ENCODE measurements around the gene NFIA.

DNA sequence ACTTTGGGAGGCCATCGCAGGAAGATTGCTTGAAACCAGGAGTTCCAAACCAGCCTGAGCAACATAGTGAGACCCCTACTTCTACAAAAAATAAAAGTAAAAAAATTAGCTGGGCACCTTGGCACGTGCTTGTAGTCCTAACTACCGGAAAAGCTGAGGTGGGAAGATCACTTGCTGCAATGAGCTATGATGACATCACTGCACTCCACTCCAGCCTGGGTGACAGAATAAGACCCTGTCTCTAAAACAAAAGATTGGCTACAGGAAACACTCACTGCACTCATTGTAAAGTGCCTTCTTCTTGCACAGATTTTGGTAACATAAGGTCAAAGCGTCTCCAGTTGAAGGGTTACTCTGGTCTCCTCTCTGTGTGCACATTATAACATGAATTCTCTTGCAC is 336.8 kb downstream of the NFIA start:
- TF ChIP-seq, protein P1, sequence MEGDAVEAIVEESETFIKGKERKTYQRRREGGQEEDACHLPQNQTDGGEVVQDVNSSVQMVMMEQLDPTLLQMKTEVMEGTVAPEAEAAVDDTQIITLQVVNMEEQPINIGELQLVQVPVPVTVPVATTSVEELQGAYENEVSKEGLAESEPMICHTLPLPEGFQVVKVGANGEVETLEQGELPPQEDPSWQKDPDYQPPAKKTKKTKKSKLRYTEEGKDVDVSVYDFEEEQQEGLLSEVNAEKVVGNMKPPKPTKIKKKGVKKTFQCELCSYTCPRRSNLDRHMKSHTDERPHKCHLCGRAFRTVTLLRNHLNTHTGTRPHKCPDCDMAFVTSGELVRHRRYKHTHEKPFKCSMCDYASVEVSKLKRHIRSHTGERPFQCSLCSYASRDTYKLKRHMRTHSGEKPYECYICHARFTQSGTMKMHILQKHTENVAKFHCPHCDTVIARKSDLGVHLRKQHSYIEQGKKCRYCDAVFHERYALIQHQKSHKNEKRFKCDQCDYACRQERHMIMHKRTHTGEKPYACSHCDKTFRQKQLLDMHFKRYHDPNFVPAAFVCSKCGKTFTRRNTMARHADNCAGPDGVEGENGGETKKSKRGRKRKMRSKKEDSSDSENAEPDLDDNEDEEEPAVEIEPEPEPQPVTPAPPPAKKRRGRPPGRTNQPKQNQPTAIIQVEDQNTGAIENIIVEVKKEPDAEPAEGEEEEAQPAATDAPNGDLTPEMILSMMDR (conservative IDR thresholded peaks at IDR 0.05; ENCODE audit: low read length) = no peak
- TF ChIP-seq EZH2phosphoT487 (IDR thresholded peaks at IDR 0.05; ENCODE audit: borderline replicate concordance) = no peak

Data from Loucy (cell line).